Right ventricle myocardium inferior (tissue), 1 donor: ENCODE data around the gene TMEM220. TPM values are rescaled to one million over a fixed set of nuclear protein-coding genes. Genes with fewer than 3 reads are reported as not detected.
"Not testable (repeated sequence)": the region's sequence is repeated elsewhere in the genome, so short reads cannot be mapped to it uniquely, and the experiment has no call there.

Experiments used
- ATAC-seq: fragments of 200-7000 bp; cut with Tn5 transposase; one replicate; pipeline ENCODE4 v1.9.1; 2020; ENCODE audit warnings: mild to moderate bottlenecking, moderate library complexity
- DNase-seq: peaks from one replicate; pipeline ENCODE4 v3.0.0; 2021; ENCODE audit errors: missing footprints
- intact Hi-C: fragments of 100-400 bp; cut with DNase I; formaldehyde crosslinking; loops from one replicate; pipeline ENCODE4 v1.11.0; 2022
- total RNA-seq: library from RNA; stranded (reverse); fragmentation: NEBNext Ultra II Directional; extraction: Animal tissue kit (Norgen Biotek cat#: 25700); gene quantifications from one replicate; pipeline ENCODE4 v1.2.1, GENCODE V29; 2021
- donor health status: DM: no; HTN: yes; CAD: no; lungs with severe emphysema.

The TMEM220 gene
- total RNA-seq, 1 donor from 2014 or later: 9.8 TPM

GRCh38 chr17:10695875-10696407 lies 33.9 kb downstream of the TMEM220 start:
- DNase-seq, intact Hi-C loops, ATAC-seq: not testable (repeated sequence)

- no peak for ATAC-seq
- intact Hi-C loops: no loop called here
- no peak for DNase-seq
These were observed 42.3 kb downstream of the TMEM220 start for GRCh38 chr17:10687499-10687898.

DNA sequence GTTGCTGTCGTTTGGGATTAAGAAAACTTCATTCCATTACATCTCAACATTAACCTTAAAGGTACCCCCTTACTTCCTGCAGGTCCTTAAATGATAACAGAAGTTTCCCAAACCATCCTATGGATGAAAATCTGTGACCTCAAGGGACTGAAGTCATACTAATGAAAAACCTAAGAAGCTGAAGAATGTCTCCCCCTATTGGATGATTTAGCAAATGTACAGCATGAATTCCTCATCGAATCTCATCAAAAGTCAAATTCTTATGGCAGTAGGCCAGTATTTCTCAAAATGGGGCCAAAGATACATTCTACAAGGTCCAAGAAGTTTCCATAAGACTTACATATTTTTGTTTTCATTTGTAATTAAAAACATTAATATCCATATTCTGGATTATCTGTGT lies 46.0 kb downstream of the TMEM220 start:
- no peak for ATAC-seq

GRCh38 chr17:10681866-10682446 lies 47.9 kb downstream of the TMEM220 start:
- no peak for DNase-seq
- no peak for ATAC-seq
- intact Hi-C loops: no loop called here

More for the DNA sequence above, 46.0 kb downstream of the TMEM220 start:
- intact Hi-C loops: no loop called here
- DNase-seq: no peak

DNA sequence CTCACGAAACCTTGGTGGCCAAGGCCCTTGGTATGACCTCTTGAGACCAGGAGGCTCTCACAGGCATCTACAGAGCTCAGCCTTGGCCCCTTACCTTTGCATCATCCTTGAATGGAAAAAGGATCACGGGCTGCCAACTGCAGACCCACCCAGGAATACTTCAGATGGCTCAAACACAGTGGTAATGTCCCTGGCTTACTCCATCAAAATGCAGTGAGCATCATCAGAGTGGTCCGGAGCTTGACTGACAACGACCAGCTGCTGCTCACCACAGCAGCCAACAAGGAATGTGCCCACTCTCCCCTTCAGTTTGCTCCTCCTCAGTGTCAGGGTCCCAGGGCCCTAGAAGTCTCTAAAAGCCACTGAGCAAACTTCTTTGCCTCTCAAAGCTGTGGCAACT lies 55.1 kb downstream of the TMEM220 start:
- intact Hi-C loops: no loop called here
- ATAC-seq: no peak

DNA sequence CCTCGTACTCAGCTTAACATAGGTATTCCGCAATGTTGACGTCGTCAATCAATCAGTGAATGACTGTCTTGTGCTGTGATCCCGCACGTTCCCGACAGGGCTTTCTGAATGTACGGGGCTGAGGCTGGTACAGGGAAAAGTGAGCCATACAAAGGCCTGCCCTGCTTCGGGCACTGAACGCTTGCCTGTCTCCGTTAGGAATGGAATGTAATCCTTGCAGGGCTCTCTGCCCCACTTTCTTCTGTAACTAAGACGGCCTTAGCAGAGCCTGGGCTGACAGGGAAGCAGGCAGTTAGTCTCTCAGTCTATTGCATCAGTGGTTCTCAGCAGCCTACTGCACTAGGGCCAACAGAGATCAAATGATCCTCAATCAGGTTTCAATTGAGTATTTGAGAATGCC lies 56.5 kb downstream of the TMEM220 start:
- intact Hi-C loops: no loop called here
- ATAC-seq: no peak
- no peak for DNase-seq

More for the DNA sequence above, 55.1 kb downstream of the TMEM220 start:
- DNase-seq: no peak

DNA sequence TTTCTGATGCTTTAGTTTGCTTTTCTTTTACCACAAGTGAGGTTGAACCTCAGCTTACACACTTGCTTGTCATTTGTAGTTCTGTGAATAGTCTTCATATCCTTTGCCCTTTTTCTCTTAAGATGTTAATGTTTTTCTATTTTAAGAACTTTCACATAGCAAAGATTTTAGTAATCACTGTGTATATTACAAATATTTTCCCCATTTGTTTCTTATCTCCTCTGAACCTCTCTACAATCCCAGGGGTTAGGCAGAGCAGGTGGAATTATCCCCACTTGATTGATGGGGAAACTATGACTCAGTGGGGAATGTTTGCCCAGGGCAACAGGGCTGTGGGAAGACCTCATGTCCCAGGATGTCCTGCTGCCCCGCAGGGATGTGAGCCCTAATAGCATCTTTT lies 61.0 kb downstream of the TMEM220 start:
- intact Hi-C loops: no loop called here
- no peak for ATAC-seq
- no peak for DNase-seq

DNA sequence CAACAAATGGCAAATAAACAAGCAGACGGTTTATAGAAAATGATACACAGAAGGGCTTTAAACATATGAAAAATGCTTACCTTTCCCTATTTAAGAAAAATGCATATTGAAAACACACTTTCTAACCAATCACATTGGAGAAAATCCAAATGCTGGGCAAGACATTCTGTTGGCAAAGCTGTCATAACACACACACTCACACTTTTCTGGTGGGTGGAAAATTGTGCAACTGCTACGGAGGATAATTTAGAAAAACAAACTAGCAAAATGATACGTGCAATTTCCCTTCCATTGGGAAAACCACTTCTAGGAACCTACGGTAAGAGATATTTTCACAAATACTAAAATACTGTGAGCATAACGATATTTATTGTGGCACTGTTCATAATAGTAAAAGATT lies 62.9 kb downstream of the TMEM220 start:
- intact Hi-C loops: no loop called here
- no peak for DNase-seq
- no peak for ATAC-seq

DNA sequence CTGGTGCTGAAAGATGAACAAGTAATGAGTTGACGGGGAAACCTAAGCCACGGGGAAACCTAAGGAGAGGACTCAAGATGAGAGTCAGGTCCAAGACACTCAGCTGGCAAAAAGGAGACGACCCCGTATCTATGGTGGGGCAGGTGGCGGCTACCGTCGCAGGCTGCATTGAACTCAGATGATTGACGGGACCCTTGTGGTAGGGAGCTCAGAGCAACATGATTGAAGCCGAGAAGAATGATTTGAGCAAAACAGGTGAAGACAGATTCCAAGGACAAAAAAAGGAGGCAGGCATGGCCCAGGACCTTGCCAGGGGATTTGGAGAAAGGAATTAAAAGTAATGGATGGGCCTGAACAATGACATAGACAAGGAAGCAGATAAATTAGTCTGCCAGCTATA lies 65.3 kb downstream of the TMEM220 start:
- ATAC-seq: no peak

More for the DNA sequence above, 65.3 kb downstream of the TMEM220 start:
- intact Hi-C loops: no loop called here
- DNase-seq: no peak

Other genes starting within 250 kb of the TMEM220 start
- not detected for gene MYH1, start 211.5 kb downstream of the TMEM220 start, total RNA-seq
- not detected for gene MYH2, start 180.4 kb downstream of the TMEM220 start, total RNA-seq
- 0.43 TPM for gene MYH3, start 72.7 kb downstream of the TMEM220 start, total RNA-seq
- 30.9 TPM for gene SCO1, start 32.5 kb downstream of the TMEM220 start, total RNA-seq
- 3.8 TPM for gene ADPRM, start 32.4 kb downstream of the TMEM220 start, total RNA-seq
- gene TMEM238L, start 74.1 kb upstream of the TMEM220 start, total RNA-seq: not detected
- gene PIRT, start 108.1 kb upstream of the TMEM220 start, total RNA-seq: not detected